ENCODE measurements around the gene THAP8. TPM values are rescaled to one million over a fixed set of nuclear protein-coding genes. Genes with fewer than 3 reads are reported as not detected.
"Not testable (repeated sequence)": the region's sequence is repeated elsewhere in the genome, so short reads cannot be mapped to it uniquely, and the experiment has no call there.

THAP8 gene
- polyA plus RNA-seq, 1 donor from 2014 or later: 5.6 TPM

- Mint-ChIP-seq H3K4me3 (peak overlapping the region in 3 of 4 donors; percentile 9 to 60 (median 59)), H3K9me3 (no peaks in the 10 kb centered on the region), H3K27me3 (no peaks in the 10 kb centered on the region), H3K4me1 (peaks cover 0 to 13% (median 11%) of the 10 kb centered on the region in 3 donors), H3K27ac (peak overlapping the region in 2 of 3 donors; percentile 80 to 91), H3K36me3 (peaks cover 3% of the 10 kb centered on the region)
These were observed 2.4 kb downstream of the THAP8 start for GRCh38 chr19:36051637-36052036.

GRCh38 chr19:36051236-36051635 lies 2.8 kb downstream of the THAP8 start:
- Mint-ChIP-seq H3K9me3 (no peaks in the 10 kb centered on the region), H3K4me3 (peak overlapping the region in 2 of 4 donors; percentile 59 to 60), H3K4me1 (peaks cover 0 to 13% (median 11%) of the 10 kb centered on the region in 3 donors), H3K36me3 (peaks cover 3% of the 10 kb centered on the region), H3K27ac (peak overlapping the region in 2 of 3 donors; percentile 80 to 91), H3K27me3 (no peaks in the 10 kb centered on the region)

GRCh38 chr19:36049080-36049698 lies 4.9 kb downstream of the THAP8 start:
- H3K9me3 Mint-ChIP-seq: no peaks in the 10 kb centered on the region
- no peak overlapping the region for H3K27ac Mint-ChIP-seq
- H3K27me3 Mint-ChIP-seq: no peaks in the 10 kb centered on the region
- peaks cover 3% of the 10 kb centered on the region for H3K36me3 Mint-ChIP-seq
- H3K4me1 Mint-ChIP-seq: peaks cover 0 to 7% (median 7%) of the 10 kb centered on the region in 3 donors
- no peak overlapping the region for H3K4me3 Mint-ChIP-seq

- Mint-ChIP-seq H3K27ac (no peak overlapping the region), H3K27me3 (no peaks in the 10 kb centered on the region), H3K36me3 (peaks cover 7% of the 10 kb centered on the region), H3K9me3 (no peaks in the 10 kb centered on the region), H3K4me3 (peak overlapping the region in 1 of 4 donors; percentile 73), H3K4me1 (peaks cover 0 to 3% (median 2%) of the 10 kb centered on the region in 3 donors)
These were observed 6.2 kb downstream of the THAP8 start for GRCh38 chr19:36047835-36048234.

- Mint-ChIP-seq H3K9me3 (no peaks in the 10 kb centered on the region), H3K36me3 (peaks cover 7% of the 10 kb centered on the region), H3K27me3 (no peaks in the 10 kb centered on the region), H3K27ac (no peak overlapping the region), H3K4me3 (no peak overlapping the region), H3K4me1 (peaks cover 0 to 3% (median 2%) of the 10 kb centered on the region in 3 donors)
These were observed 7.5 kb downstream of the THAP8 start for GRCh38 chr19:36046443-36047050.

GRCh38 chr19:36043952-36044351 lies 10.1 kb downstream of the THAP8 start:
- Mint-ChIP-seq H3K4me3 (no peak overlapping the region), H3K27ac (no peak overlapping the region), H3K9me3 (no peaks in the 10 kb centered on the region), H3K36me3 (peaks cover 8% of the 10 kb centered on the region), H3K4me1 (peaks cover 0 to 2% (median 2%) of the 10 kb centered on the region in 3 donors), H3K27me3 (no peaks in the 10 kb centered on the region)

GRCh38 chr19:36041831-36042230 lies 12.3 kb downstream of the THAP8 start:
- H3K4me1 Mint-ChIP-seq: peaks cover 0 to 2% (median 2%) of the 10 kb centered on the region in 3 donors
- no peaks in the 10 kb centered on the region for H3K27me3 Mint-ChIP-seq
- no peak overlapping the region for H3K27ac Mint-ChIP-seq
- H3K4me3 Mint-ChIP-seq: no peak overlapping the region
- H3K9me3 Mint-ChIP-seq: no peaks in the 10 kb centered on the region
- peaks cover 8% of the 10 kb centered on the region for H3K36me3 Mint-ChIP-seq

- not testable (repeated sequence) for H3K4me1 Mint-ChIP-seq, H3K36me3 Mint-ChIP-seq
These were observed 13.0 kb downstream of the THAP8 start for GRCh38 chr19:36041092-36041491.

GRCh38 chr19:36040495-36040894 lies 13.6 kb downstream of the THAP8 start:
- Mint-ChIP-seq H3K9me3 (no peaks in the 10 kb centered on the region), H3K4me3 (no peak overlapping the region), H3K36me3 (peaks cover 8% of the 10 kb centered on the region), H3K27me3 (no peaks in the 10 kb centered on the region), H3K27ac (no peak overlapping the region), H3K4me1 (peaks cover 0 to 2% (median 1%) of the 10 kb centered on the region in 3 donors)

More at GRCh38 chr19:36041092-36041491, 13.0 kb downstream of the THAP8 start:
- H3K27ac Mint-ChIP-seq, H3K9me3 Mint-ChIP-seq, H3K27me3 Mint-ChIP-seq, H3K4me3 Mint-ChIP-seq: not testable (repeated sequence)

GRCh38 chr19:36032251-36033104 lies 21.6 kb downstream of the THAP8 start, which contains the start of gene CLIP3:
Gene CLIP3 (minus strand): TSS chr19:36032873. CDS start chr19:36032357, 516 bp downstream.
- peak within 1 kb of the TSS in 1 of 3 donors; percentile 47 for H3K27ac Mint-ChIP-seq
- peak within 1 kb of the TSS in 2 of 4 donors; percentile 17 to 57 for H3K4me3 Mint-ChIP-seq
- no peaks in the 10 kb centered on the region for H3K9me3 Mint-ChIP-seq
- H3K4me1 Mint-ChIP-seq: peaks cover 0 to 2% (median 1%) of the 10 kb centered on the region in 3 donors
- H3K36me3 Mint-ChIP-seq: peaks cover 14% of the 10 kb centered on the region
- peaks cover 3% of the 10 kb centered on the region for H3K27me3 Mint-ChIP-seq

GRCh38 chr19:36031308-36031707 lies 22.8 kb downstream of the THAP8 start:
- H3K27me3 Mint-ChIP-seq: peaks cover 3% of the 10 kb centered on the region
- H3K4me3 Mint-ChIP-seq: no peak overlapping the region
- H3K36me3 Mint-ChIP-seq: peaks cover 15% of the 10 kb centered on the region
- H3K27ac Mint-ChIP-seq: no peak overlapping the region
- no peaks in the 10 kb centered on the region for H3K9me3 Mint-ChIP-seq
- H3K4me1 Mint-ChIP-seq: peaks cover 0 to 2% (median 1%) of the 10 kb centered on the region in 3 donors

GRCh38 chr19:36030264-36031148 lies 23.6 kb downstream of the THAP8 start:
- no peak overlapping the region for H3K4me3 Mint-ChIP-seq
- H3K27ac Mint-ChIP-seq: peak overlapping the region in 1 of 3 donors; percentile 45

GRCh38 chr19:36028313-36029041 lies 25.6 kb downstream of the THAP8 start:
- no peaks in the 10 kb centered on the region for H3K9me3 Mint-ChIP-seq
- H3K4me1 Mint-ChIP-seq: peaks cover 0 to 2% (median 0%) of the 10 kb centered on the region in 3 donors
- H3K4me3 Mint-ChIP-seq: peak overlapping the region in 1 of 4 donors; percentile 39
- no peak overlapping the region for H3K27ac Mint-ChIP-seq
- peaks cover 13% of the 10 kb centered on the region for H3K36me3 Mint-ChIP-seq
- peaks cover 3% of the 10 kb centered on the region for H3K27me3 Mint-ChIP-seq

More at GRCh38 chr19:36030264-36031148, 23.6 kb downstream of the THAP8 start:
- Mint-ChIP-seq H3K36me3 (peaks cover 17% of the 10 kb centered on the region), H3K4me1 (peaks cover 0 to 2% (median 0%) of the 10 kb centered on the region in 3 donors), H3K27me3 (peaks cover 3% of the 10 kb centered on the region), H3K9me3 (no peaks in the 10 kb centered on the region)
